Measurements from ENCODE around the gene THOC2. TPM values are rescaled to one million over a fixed set of nuclear protein-coding genes. Genes with fewer than 3 reads are reported as not detected.

THOC2 gene
- total and polyA plus RNA-seq, 9 of the 15 experiments (the other 6 are each of a cell fraction or from before 2014, with no cell fraction given), result 131 to 234 (median 192) TPM

- no peak for TF ChIP-seq THAP7 (CRISPR knock-in tag; IDR thresholded peaks at IDR 0.05)
- TF ChIP-seq SNIP1 (IDR thresholded peaks at IDR 0.05; ENCODE audit: low read depth), result no peak
- peak; percentile 64 for TF ChIP-seq ZNF592 (IDR thresholded peaks at IDR 0.05)
- TF ChIP-seq CGGBP1 (CRISPR knock-in tag; IDR thresholded peaks at IDR 0.05), result no peak
- no peak for TF ChIP-seq ZC3H4 (CRISPR knock-in tag; IDR thresholded peaks at IDR 0.05; ENCODE audit: borderline replicate concordance)
- TF ChIP-seq NFRKB (IDR thresholded peaks at IDR 0.05; ENCODE audit: low read depth), result peak; percentile 95
- no peak for TF ChIP-seq KAT8 (IDR thresholded peaks at IDR 0.05; ENCODE audit: low read depth)
- TF ChIP-seq CREB5 (CRISPR knock-in tag; IDR thresholded peaks at IDR 0.05), result no peak
- TF ChIP-seq MTA3 (IDR thresholded peaks at IDR 0.05; ENCODE audit: borderline replicate concordance), result peak; percentile 25
- TF ChIP-seq E2F1 (CRISPR knock-in tag; IDR thresholded peaks at IDR 0.05), result no peak
- TF ChIP-seq USF2 (CRISPR knock-in tag; IDR thresholded peaks at IDR 0.05), result no peak
- TF ChIP-seq NFE2 (IDR thresholded peaks at IDR 0.05; ENCODE audit: low read depth), result no peak
- peak; percentile 25; the same call in 1 of the 2 replicates for TF ChIP-seq NCOR1 (IDR thresholded peaks at IDR 0.05)
- peak; percentile 72 for TF ChIP-seq ELF1 (tag; IDR thresholded peaks at IDR 0.05)
- TF ChIP-seq EP400 (IDR thresholded peaks at IDR 0.05), result peak; percentile 91
- TF ChIP-seq CREB3L1 (IDR thresholded peaks at IDR 0.05; ENCODE audit: borderline replicate concordance, low read depth), result peak; percentile 62; the same call in 1 of the 2 replicates
Observed at GRCh38 chrX:123732670-123733363, at the start of gene THOC2 (continued).
